ENCODE measurements around the gene DCAF10. TPM values are rescaled to one million over a fixed set of nuclear protein-coding genes. Genes with fewer than 3 reads are reported as not detected.

Gene DCAF10
- total and polyA plus RNA-seq, 10 of the 15 experiments (the other 5 are each of a cell fraction or from before 2014, with no cell fraction given), result 3.9 to 21.7 (median 9.8) TPM

- in situ Hi-C loops (cut with MboI) (no loop called here), intact Hi-C loops (cut with micrococcal nuclease; ENCODE audit: unreplicated experiment) (no loop called here)
- BruUV-seq (replicated peaks), result no TSS peak
- Histone ChIP-seq H3K9ac (ENCODE audit: control insufficient read depth, insufficient read depth, low read length) (no peak overlapping the region), H3K36me3 (ENCODE audit: control insufficient read depth in 2 of 2, insufficient read depth in 2 of 2, low read length in 1 of 2) (peaks cover 4 to 26% of the 10 kb centered on the region in 2 experiments), H3K4me2 (ENCODE audit: control insufficient read depth, insufficient read depth) (no peak overlapping the region), H3K27me3 (replicated peaks in 1 of 2; ENCODE audit: control insufficient read depth in 2 of 2, insufficient read depth in 2 of 2, low read length in 1 of 2) (no peaks in the 10 kb centered on the region), H3K4me3 (no peak overlapping the region), H2AFZ (ENCODE audit: control insufficient read depth, low read depth, low read length) (no peak overlapping the region), H3K27ac (ENCODE audit: control insufficient read depth, insufficient read depth) (no peak overlapping the region), H3K4me1 (ENCODE audit: control insufficient read depth, insufficient read depth, low read length) (no peaks in the 10 kb centered on the region), H4K20me1 (ENCODE audit: control insufficient read depth, insufficient read depth) (no peaks in the 10 kb centered on the region; the same call in 1 of the 2 replicates), H3K79me2 (ENCODE audit: control insufficient read depth, insufficient read depth, low read length) (no peaks in the 10 kb centered on the region), H3K9me3 (replicated peaks; ENCODE audit: control insufficient read depth, insufficient read depth, low read length) (no peaks in the 10 kb centered on the region)
- TF ChIP-seq SIX5 (IDR thresholded peaks at IDR 0.05; ENCODE audit: low read depth, low read length, severe bottlenecking) (no peak), TARDBP (IDR thresholded peaks at IDR 0.05; ENCODE audit: borderline replicate concordance) (no peak), MTA2 (IDR thresholded peaks at IDR 0.05; ENCODE audit: low read depth) (no peak), FOXK2 (IDR thresholded peaks at IDR 0.05) (no peak), POLR2A (IDR thresholded peaks at IDR 0.05; ENCODE audit: low read depth, low read length) (no peak), ZNF217 (IDR thresholded peaks at IDR 0.05) (no peak), ZNF24 (IDR thresholded peaks at IDR 0.05) (no peak), ETV6 (conservative IDR thresholded peaks at IDR 0.05 in 1 of 2, IDR thresholded peaks at IDR 0.05 in 1 of 2; ENCODE audit: borderline replicate concordance in 1 of 2, low read depth in 1 of 2) (no peak), RAD21 (IDR thresholded peaks at IDR 0.05; ENCODE audit: insufficient read depth, low read depth, low read length) (0 out of 2 replicates have a peak, but pooled peaks have one; percentile 14), CTCF (IDR thresholded peaks at IDR 0.05 in 2 of 3, conservative IDR thresholded peaks at IDR 0.05 in 1 of 3; ENCODE audit: control insufficient read depth in 2 of 3, extremely low read depth in 1 of 3, insufficient read depth in 1 of 3, low read depth in 3 of 3, low read length in 3 of 3) (peak; percentile 11 to 24 (median 17); a peak in 2 of 6 replicates), BCL11A (IDR thresholded peaks at IDR 0.05; ENCODE audit: low read depth, low read length) (no peak), RELA (IDR thresholded peaks at IDR 0.05; ENCODE audit: borderline replicate concordance, partially characterized antibody) (no peak)
- CTCF ChIA-PET, result interaction anchor here (0.8 to 2.0 kb wide), 5 partner anchors 9 to 58 kb away, joined by 3 to 7 read pairs (median 3); no protein-coding TSS in a partner anchor
- no peak for ATAC-seq
- SMC1A ChIA-PET (ENCODE audit: uncharacterized antibody, unreplicated experiment), result interaction anchor here (0.5 to 1.6 kb wide), 4 partner anchors 22 to 410 kb away, joined by 3 to 4 read pairs (median 4); no protein-coding TSS in a partner anchor
- no peak for FAIRE-seq
- 94% methylated on average over 1 of the region's 1 CpG for WGBS (ENCODE audit: insufficient coverage, insufficient replicate concordance, low lambda C conversion rate, missing lambda C conversion rate)
- RAD21 ChIA-PET (ENCODE audit: unreplicated experiment), result no interaction called here
- no peak for DNase-seq (ENCODE audit: low read depth, low spot score)
- POLR2A ChIA-PET, result no interaction called here
These were observed 58.4 kb downstream of the DCAF10 start for GRCh38 chr9:37859043-37859442.

Measured in GM12878 (cell line).